Stomach (tissue), 9 donors: Measurements from ENCODE around the gene EDARADD. TPM values are rescaled to one million over a fixed set of nuclear protein-coding genes. Genes with fewer than 3 reads are reported as not detected.

Source experiments
- DNase-seq, 2 donors: peaks; one replicate each; pipeline versions ENCODE4 v3.0.0 to v3.0.0-alpha.2; 2013 to 2019
- H3K27ac ChIP-seq, 5 donors: fragments of 200-600 bp in 4 of 5; sonication (generic) in 4 of 5; one replicate each; pipeline ENCODE4 v1.5.1; 2013 to 2019; ENCODE audit warnings: mild to moderate bottlenecking in 1 of 5, moderate library complexity in 1 of 5
- H3K27me3 ChIP-seq, 3 donors: fragments of 200-600 bp; sonication (generic); one replicate each; pipeline ENCODE4 v1.5.1; 2017 to 2019; ENCODE audit warnings: mixed run types in 1 of 3
- H3K36me3 ChIP-seq, 4 donors: fragments of 200-600 bp; sonication (generic); 1 replicate in 3 of 4; 2 replicates in 1 of 4; pipeline ENCODE4 v1.5.1; 2016 to 2019
- H3K4me1 ChIP-seq, 4 donors: fragments of 200-600 bp; sonication (generic); one replicate each; pipeline ENCODE4 v1.5.1; 2016 to 2019
- H3K4me3 ChIP-seq, 4 donors: fragments of 200-600 bp; sonication (generic) in 3 of 4; one replicate each; pipeline ENCODE4 v1.5.1; 2016 to 2019; ENCODE audit warnings: mild to moderate bottlenecking in 1 of 4
- H3K9me3 ChIP-seq, 4 donors: fragments of 200-600 bp; sonication (generic); one replicate each; pipeline ENCODE4 v1.5.1; 2016 to 2019
- EP300 ChIP-seq: sonication (generic); formaldehyde crosslinking; IDR thresholded peaks from one replicate; pipeline ENCODE4 v1.6.1; 2017; ENCODE audit warnings: antibody characterized with exemption
- POLR2A ChIP-seq, 4 donors: fragments of 450-650 bp; IDR thresholded peaks; one replicate each; pipeline ENCODE4 v1.6.1; 2016; ENCODE audit warnings: antibody characterized with exemption in 4 of 4, control low read depth in 2 of 4, mild to moderate bottlenecking in 1 of 4, moderate library complexity in 1 of 4
- POLR2AphosphoS5 ChIP-seq, 3 donors: sonication (generic); formaldehyde crosslinking; IDR thresholded peaks; one replicate each; pipeline ENCODE4 v1.6.1; 2016; ENCODE audit warnings: antibody characterized with exemption in 3 of 3
- WGBS, 5 donors: extraction: QIAGEN DNeasy Blood & Tissue Kit in 3 of 5; methylation state at CpG; one replicate each; pipeline versions ENCODE4 v1.1.5 to v1.1.7; 2013 to 2018; 5-methylcytosine and 5-hydroxymethylcytosine counted together
- intact Hi-C: fragments of 100-400 bp; cut with DNase I; formaldehyde crosslinking; loops from one replicate; pipeline ENCODE4 v1.15.1; 2023; ENCODE audit warnings: low total_unique reads
- polyA plus RNA-seq, 3 donors: library from polyadenylated mRNA; stranded (reverse); fragments of 200-250 nt; gene quantifications; one replicate each; pipeline ENCODE4 v1.2.3, GENCODE V29; 2013
- total RNA-seq, 5 donors: library from RNA; depleted of rRNA; stranded (reverse); fragments of >200 nt; gene quantifications; one replicate each; pipeline versions ENCODE4 v1.1.0 to v1.2.3, GENCODE V29; 2014 to 2016
- TF ChIP-seq, protein P1 (sequence below), 7 experiments: fragments of 450-650 bp in 4 of 7; fragments of 200-600 bp in 3 of 7; sonication (generic) in 3 of 7; IDR thresholded peaks; one replicate each; pipeline ENCODE4 v1.5.1; 2016 to 2019; ENCODE audit warnings: antibody characterized with exemption in 7 of 7, control low read depth in 2 of 7, mild to moderate bottlenecking in 1 of 7
- donor health status: healthy with polysubstance abuse.
- donor health status: Bipolar disorder and iron deficiency.
- donor health status: healthy.

EDARADD gene
- total and polyA plus RNA-seq, 8 donors: 3.7 to 13.8 (median 6.6) TPM; not detected in 1

DNA sequence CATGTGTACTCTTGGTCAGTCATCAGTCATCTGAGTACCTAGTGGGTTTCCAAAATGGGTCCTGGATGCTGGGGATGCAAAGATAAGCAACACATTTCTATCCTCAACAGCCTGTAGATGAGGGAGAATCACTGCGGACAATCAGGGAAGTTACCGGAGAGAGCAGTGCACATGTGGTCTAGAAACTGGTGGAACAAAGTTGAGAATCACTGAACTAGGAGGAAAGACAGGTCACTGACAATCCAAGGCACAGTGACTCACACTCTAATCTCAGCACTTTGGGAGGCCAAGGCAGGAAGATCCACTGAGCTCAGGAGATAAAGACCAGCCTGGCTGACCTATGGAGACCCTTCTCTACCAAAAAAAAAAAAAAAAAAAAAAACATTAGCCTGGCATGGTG, 98.3 kb downstream of the EDARADD start:
- Histone ChIP-seq H3K27me3 (no peaks in the 10 kb centered on the region), H3K9me3 (no peaks in the 10 kb centered on the region), H3K4me1 (peaks cover 0 to 7% (median 3%) of the 10 kb centered on the region in 4 donors), H3K4me3 (no peak overlapping the region), H3K36me3 (no peaks in the 10 kb centered on the region), H3K27ac (no peak overlapping the region)
- WGBS, 5 donors: 89 to 100% (median 93%) methylated on average over 2 of the region's 2 CpGs
- no peak for TF ChIP-seq POLR2A (IDR thresholded peaks at IDR 0.05)
- DNase-seq: no peak
- intact Hi-C loops: loop anchor here (5.0 kb wide), 1 partner anchor 380 kb away; no protein-coding TSS in a partner anchor

DNA sequence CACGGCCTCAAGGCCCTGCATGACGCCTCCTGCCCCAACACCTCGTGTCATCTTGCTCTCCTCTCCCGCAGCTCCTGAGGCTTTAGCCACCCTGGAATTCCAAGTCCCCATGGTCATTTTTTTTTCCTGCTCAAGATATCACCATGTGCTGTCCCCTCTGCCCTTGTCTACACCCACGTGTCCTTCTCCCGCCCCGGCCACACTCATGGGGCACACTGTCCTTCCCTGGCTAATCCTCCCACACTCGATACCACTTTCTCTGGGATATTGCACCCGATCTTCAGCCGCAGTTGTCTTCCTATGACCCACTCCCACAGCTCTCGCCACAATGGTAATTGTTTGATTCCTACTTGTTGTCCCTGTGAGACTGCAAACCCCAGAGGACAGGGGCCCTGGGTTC, 100.0 kb downstream of the EDARADD start:
- Histone ChIP-seq H3K36me3 (no peaks in the 10 kb centered on the region), H3K9me3 (no peaks in the 10 kb centered on the region), H3K4me1 (peaks cover 0 to 7% (median 3%) of the 10 kb centered on the region in 4 donors), H3K27ac (no peak overlapping the region), H3K27me3 (no peaks in the 10 kb centered on the region), H3K4me3 (no peak overlapping the region)
- WGBS, 5 donors: 88 to 93% (median 91%) methylated on average over 11 of the region's 11 CpGs
- DNase-seq: no peak
- intact Hi-C loops: loop anchor here (5.0 kb wide), 1 partner anchor 382 kb away; no protein-coding TSS in a partner anchor
- TF ChIP-seq, protein P1, sequence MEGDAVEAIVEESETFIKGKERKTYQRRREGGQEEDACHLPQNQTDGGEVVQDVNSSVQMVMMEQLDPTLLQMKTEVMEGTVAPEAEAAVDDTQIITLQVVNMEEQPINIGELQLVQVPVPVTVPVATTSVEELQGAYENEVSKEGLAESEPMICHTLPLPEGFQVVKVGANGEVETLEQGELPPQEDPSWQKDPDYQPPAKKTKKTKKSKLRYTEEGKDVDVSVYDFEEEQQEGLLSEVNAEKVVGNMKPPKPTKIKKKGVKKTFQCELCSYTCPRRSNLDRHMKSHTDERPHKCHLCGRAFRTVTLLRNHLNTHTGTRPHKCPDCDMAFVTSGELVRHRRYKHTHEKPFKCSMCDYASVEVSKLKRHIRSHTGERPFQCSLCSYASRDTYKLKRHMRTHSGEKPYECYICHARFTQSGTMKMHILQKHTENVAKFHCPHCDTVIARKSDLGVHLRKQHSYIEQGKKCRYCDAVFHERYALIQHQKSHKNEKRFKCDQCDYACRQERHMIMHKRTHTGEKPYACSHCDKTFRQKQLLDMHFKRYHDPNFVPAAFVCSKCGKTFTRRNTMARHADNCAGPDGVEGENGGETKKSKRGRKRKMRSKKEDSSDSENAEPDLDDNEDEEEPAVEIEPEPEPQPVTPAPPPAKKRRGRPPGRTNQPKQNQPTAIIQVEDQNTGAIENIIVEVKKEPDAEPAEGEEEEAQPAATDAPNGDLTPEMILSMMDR (IDR thresholded peaks at IDR 0.05): no peak
- no peak for TF ChIP-seq POLR2AphosphoS5 (IDR thresholded peaks at IDR 0.05)
- no peak for TF ChIP-seq POLR2A (IDR thresholded peaks at IDR 0.05)
- TF ChIP-seq EP300: no peak

DNA sequence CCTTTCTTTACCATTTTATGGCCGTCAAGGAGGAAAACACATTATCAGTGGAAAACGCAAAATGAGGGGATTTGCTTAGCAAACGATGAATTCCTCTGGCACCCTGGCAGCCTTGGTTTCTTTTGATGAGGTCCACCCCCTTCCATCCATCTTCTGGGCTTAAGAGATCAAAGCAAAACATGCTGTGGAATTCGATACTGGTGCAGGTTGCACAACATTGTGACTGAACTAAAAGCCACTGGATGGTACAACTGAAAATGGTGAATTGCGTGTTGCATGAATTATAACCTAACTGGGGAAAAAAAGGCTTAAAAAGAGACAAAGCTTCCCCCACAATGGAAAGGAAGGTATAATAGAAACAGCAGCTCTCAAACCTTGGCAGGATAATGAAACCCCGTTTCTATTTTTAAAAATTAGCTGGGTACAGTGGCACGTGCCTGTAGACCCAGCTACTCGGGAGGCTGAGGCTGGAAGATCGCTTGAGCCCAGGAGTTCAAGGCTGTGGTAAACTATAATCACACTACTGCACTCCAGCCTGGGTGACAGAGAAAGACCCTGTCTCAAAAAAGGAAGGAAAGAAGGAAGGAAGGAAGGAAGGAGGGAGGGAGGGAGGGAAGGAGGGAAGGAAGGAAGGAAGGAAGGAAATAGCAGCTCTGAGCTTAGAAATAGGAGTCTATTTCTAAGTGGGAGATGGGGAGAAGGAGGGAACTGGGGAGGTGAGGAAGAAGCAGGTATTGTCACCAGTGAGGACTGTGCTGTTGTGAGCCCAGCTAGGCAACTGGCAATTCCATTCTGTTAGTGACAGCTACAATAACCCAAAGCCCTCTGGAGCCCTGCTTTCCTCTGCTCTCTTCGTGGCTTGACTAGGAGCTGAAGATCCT, 100.7 kb downstream of the EDARADD start:
- Histone ChIP-seq H3K9me3 (no peaks in the 10 kb centered on the region), H3K27me3 (no peaks in the 10 kb centered on the region), H3K27ac (no peak overlapping the region), H3K36me3 (no peaks in the 10 kb centered on the region), H3K4me3 (no peak overlapping the region), H3K4me1 (peaks cover 0 to 6% (median 3%) of the 10 kb centered on the region in 4 donors)
- 41 to 59% (median 53%) methylated on average over 10 of the region's 10 CpGs for WGBS, 5 donors
- intact Hi-C loops: loop anchor here (5.0 kb wide), 1 partner anchor 383 kb away; no protein-coding TSS in a partner anchor
- TF ChIP-seq, protein P1 (IDR thresholded peaks at IDR 0.05): no peak
- TF ChIP-seq POLR2AphosphoS5 (IDR thresholded peaks at IDR 0.05) (no peak), POLR2A (IDR thresholded peaks at IDR 0.05) (no peak), EP300 (no peak)
- DNase-seq: peak in 1 of 2 donors; percentile 39

DNA sequence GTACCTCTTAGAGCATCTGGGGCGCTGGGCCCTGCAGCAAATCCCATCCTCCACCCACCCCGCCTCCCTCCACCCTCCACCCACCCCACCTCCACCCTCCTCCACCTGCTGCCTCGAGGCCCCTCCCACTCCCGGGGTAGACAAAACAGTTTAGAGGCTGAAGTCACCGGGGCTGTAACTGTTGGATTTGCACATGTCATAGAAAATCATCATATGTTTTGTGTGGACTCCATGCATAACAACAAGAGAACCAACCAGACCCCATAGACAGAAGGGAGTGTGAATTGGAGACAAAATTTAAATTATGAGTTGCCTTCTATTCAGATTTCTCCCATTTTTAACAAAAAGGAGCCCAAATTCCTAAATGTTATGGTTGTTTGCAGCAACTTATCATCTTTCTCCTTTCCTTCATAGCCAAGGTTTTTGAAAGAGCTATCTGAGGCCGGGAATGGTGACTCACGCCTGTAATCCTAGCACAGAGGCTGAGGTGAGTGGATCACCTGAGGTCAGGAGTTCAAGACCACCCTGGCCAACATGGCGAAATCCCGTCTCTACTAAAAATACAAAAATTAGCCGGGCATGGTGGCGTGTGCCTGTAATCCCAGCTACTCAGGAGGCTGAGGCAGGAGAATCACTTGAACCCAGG, 101.5 kb downstream of the EDARADD start:
- no peaks in the 10 kb centered on the region for H3K9me3 ChIP-seq
- H3K4me3 ChIP-seq: no peak overlapping the region
- WGBS, 5 donors: 58 to 67% (median 61%) methylated on average over 6 to 11 of the region's 11 CpGs
- intact Hi-C loops: no loop called here
- peaks cover 0 to 6% (median 0%) of the 10 kb centered on the region in 4 donors for H3K4me1 ChIP-seq
- no peaks in the 10 kb centered on the region for H3K27me3 ChIP-seq
- no peak overlapping the region for H3K27ac ChIP-seq
- TF ChIP-seq EP300: no peak
- TF ChIP-seq POLR2A (IDR thresholded peaks at IDR 0.05): no peak
- TF ChIP-seq POLR2AphosphoS5 (IDR thresholded peaks at IDR 0.05): no peak
- TF ChIP-seq, protein P1 (IDR thresholded peaks at IDR 0.05): no peak
- no peaks in the 10 kb centered on the region for H3K36me3 ChIP-seq
- DNase-seq: peak in 1 of 2 donors; percentile 28
